HUDEP-2 (cell line): ENCODE results near the gene TGM2.
"Not testable (repeated sequence)": the region's sequence is repeated elsewhere in the genome, so short reads cannot be mapped to it uniquely, and the experiment has no call there.

ENCODE experiments used
- DNase-seq, 76 experiments: peaks; one replicate each; lab custom pipeline; 2025; ENCODE audit not compliant: unreplicated experiment in 76 of 76; lab: John Stamatoyannopoulos, UW

TGM2 gene

DNA sequence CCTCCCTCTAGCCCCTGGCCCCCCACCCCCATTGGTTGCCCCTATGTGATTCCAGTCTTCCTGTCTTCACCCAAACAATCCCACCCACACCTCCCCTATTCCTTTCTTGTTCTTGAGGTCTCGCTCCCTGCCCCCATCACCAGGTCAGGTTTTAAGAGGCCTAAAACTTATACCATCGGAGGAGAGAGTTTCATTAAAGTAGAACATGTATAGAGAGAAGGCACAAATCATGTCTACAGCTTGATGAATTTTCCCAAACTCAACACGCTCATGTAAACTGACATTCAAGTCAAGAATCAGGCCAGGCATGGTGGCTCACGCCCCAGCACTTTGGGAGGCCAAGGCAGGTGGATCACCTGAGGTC is 44.5 kb downstream of the TGM2 start:
- DNase-seq = no peak

- DNase-seq = no peak
Observed at GRCh38 chr20:38119446-38119845, 45.6 kb downstream of the TGM2 start.

DNA sequence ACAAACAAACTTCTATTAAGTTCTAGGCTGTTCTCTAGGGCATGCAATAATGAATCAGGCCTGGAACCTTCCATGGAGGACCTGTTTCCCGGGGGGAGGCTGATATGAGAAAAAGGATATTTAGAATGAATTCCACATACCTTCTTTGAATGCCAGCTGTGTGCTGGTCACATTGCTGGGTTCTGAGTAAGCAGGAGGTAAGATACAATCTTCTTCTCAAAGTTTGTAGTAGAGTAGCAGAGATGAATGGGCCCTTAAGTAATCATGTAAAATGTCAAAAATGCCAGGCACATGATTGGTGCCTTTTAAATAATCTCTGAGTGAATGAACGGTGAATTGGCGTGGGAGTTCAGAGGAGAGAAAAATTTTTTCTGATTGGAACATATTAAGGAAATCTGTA is 47.4 kb downstream of the TGM2 start:
- DNase-seq = no peak

DNA sequence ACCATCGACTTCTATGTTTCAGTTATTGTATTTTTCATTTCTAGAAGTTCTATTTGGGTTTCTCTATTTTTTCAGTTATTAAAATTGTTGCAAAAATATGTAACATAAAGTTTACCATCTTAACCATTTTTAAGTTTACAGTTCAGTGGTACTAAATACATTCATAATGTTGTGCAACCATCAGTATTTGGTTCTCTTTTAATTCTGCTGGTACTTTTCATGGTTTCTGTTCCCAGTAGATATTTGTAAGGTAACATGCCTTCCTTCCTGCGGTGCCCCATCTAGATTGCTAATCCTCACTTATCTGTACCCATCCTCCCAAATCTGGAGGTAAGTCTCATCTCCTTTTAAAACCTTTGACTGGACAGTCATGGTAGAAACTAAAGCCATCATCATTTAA is 47.9 kb downstream of the TGM2 start:
- no peak for DNase-seq

- DNase-seq = no peak
Observed at GRCh38 chr20:38116409-38117165, 48.5 kb downstream of the TGM2 start.

DNA sequence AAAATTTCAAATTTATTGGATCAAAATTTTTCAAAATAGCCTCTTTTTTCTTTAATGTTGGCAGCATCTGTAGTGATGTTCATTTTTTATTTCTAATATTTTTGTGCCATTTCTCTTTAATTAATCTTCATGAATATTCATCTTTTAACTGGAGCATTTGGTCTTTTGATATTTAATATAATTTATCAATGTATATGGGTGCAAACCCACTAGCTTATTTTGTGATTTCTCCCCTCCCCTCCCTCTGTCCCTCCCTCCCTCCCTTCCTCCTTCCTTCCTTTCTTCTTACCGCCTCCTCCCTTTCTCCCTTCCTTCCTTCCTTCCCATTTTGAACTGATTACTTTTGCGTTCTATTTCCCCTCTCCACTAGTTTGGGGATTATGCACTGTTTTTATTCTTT is 49.2 kb downstream of the TGM2 start:
- no peak for DNase-seq

GRCh38 chr20:38115205-38115604 is 49.9 kb downstream of the TGM2 start:
- DNase-seq = no peak

DNA sequence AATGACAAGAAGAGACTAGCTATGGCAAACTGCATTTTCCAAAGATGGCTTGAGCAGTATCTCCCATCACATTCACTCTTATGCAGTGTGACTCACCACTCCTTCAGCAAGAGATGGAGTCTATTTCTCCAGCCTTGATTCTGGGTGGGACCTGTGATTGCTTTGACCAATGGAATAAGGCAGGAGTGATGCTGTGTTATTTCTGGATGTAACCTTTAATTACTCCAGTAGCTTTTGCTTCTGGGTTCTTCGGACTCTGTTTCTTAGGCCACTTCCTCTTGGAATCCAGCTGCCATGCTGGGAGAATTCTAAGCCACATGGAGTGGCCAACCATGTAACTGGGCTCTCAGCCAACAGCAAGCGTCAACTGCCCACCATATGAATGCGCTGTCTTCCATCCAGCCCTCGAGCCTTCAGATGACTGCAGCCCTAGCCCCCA is 50.7 kb downstream of the TGM2 start:
- peak in 19 of 76 experiments; percentile 5 to 46 (median 22) for DNase-seq

GRCh38 chr20:38113401-38114325 is 51.4 kb downstream of the TGM2 start:
- DNase-seq = peak in 73 of 76 experiments; percentile 45 to 95 (median 79)

DNA sequence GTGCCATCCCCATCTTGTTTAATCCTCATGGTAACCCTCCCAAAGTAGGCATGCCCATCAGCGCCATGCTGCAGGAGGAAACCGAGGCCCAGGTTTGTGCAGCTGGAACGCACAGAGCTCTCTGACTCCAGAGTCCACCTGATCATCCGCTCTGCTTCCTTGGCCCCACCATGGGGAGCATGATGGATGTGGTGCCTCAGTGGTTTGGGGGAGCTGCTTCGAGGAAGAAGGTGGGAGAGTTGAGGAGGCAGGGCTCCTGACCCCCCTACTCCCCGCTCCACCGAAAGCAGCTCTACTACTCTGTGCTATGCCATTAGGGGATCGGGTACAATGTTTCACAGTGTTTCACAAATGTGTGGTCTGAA is 52.2 kb downstream of the TGM2 start:
- no peak for DNase-seq

GRCh38 chr20:38112261-38112929 is 52.7 kb downstream of the TGM2 start:
- no peak for DNase-seq

DNA sequence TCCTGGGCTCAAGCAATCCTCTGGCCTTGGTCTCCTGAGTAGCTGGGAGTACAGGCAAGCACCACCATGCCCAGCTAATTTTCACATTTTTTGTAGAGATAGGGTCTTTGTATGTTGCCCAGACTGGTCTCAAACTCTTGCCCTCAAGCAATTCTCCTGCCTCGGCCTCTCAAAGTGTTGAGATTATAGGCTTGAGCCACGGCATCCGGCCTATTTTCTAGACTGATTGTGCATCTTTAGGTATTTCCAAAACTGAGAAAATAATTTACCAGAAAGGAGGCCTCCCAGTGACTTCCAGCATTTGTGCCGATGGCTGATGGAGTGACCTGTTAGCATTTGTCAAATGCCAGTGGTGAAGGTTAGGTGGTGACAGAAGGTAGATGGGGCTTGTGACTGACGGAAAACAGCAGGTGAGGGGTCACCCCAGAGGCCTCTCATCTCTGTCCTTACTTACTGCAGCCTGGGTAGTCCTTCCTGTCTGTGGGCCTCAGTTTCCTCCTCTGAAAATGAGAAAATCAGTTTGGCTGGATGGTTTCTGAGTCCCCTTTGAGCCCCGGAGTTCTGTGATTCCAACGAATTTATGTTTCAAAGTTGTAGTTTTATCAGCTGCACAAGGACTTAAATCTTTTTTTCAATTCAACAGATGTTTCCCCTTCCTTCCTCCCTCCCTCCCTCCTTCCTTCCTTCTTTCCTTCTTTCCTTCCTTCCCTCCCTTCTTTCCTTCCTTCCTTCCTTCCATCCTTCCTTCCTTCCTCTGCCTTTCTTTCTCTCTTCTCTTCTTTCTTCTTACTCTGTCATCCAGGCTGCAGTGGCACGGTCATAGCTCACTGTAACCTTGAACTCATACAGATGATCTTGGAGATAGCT is 53.5 kb downstream of the TGM2 start:
- no peak for DNase-seq

DNA sequence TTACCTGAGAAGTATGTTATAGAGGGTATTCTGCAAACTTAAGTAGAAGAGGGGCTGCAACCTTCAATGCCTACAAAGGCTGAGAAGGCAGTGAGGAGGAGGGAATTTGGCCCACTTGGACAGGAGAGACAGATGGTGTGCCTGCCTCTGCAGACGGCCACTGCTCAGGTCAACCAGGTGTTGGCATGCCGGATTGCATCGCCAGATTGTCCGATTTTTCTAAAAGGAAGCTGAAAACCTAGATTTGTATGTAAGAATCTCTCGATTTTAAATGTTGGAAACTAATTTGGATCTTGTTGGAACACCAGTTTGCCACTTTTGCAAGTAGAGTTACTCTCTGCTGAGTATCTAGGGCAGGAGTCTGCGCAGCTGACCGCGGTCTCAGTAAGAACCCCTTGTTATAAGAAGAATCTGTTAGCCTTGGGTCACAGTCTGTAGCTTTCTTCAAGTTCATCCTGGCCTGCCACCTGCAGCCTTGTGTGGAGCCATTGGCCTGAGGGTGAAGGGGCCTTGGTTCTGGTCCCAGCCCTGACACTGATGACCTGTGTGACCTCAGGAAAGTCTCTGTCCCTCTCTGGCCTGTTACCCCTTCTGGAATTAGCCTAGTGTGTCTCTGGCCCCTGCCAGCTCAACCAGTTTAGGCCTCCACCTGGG is 54.4 kb downstream of the TGM2 start:
- DNase-seq = no peak

- no peak for DNase-seq
Observed at GRCh38 chr20:38109591-38110524, 55.2 kb downstream of the TGM2 start.

GRCh38 chr20:38108986-38109541 is 56.0 kb downstream of the TGM2 start:
- DNase-seq = no peak

DNA sequence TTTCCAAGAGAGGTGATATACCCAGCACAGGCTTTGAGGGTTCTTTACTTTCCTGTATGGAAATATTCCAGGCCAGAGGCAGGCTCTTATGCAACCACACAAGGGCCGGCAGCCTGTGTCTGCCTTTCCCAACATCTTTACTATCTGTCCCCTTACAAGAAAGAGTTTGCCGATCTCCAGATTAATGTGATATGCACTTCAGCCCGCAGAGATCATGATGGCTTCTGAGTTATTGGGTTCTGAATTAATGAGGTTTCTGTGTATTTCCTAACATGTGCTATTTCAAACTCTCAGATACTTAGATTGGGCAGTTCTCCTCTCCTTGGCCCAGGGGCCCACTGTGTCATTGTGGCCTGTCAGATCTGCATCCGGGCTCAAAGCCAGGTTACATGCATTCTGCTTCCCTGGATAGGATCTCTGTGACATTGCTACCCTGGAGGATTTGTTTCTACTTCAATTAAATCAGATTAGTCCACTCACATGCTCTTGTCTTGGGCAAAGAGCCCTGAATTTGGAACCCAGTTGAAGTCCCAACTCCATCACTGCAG is 56.6 kb downstream of the TGM2 start:
- DNase-seq = peak in 1 of 76 experiments; percentile 13

GRCh38 chr20:38107916-38108315 is 57.2 kb downstream of the TGM2 start:
- DNase-seq = not testable (repeated sequence)

- not testable (repeated sequence) for DNase-seq
Observed at GRCh38 chr20:38107386-38107785, 57.7 kb downstream of the TGM2 start.
